ENCODE measurements around the gene ZDHHC12. TPM values are rescaled to one million over a fixed set of nuclear protein-coding genes. Genes with fewer than 3 reads are reported as not detected.

The ZDHHC12 gene
- total RNA-seq, 1 experiment from 2014 or later, result 35.2 TPM

- Histone ChIP-seq H3K27me3 (replicated peaks; ENCODE audit: insufficient read depth, low read depth, low read length, poor library complexity) (no peaks in the 10 kb centered on the region), H3K4me1 (ENCODE audit: insufficient read depth, low read length, poor library complexity, severe bottlenecking) (peaks cover 11% of the 10 kb centered on the region), H3K27ac (ENCODE audit: low read depth, low read length, poor library complexity, severe bottlenecking) (no peak overlapping the region), H3K9me3 (ENCODE audit: low read depth, low read length, poor library complexity, severe bottlenecking) (no peaks in the 10 kb centered on the region), H3K36me3 (ENCODE audit: insufficient read depth, low read length, poor library complexity, severe bottlenecking) (no peaks in the 10 kb centered on the region), H3K4me3 (ENCODE audit: low read depth, low read length, poor library complexity, severe bottlenecking) (no peak overlapping the region)
- no peak for DNase-seq (ENCODE audit: low spot score)
- CTCF ChIA-PET, result no interaction called here
- BruUV-seq (replicated peaks), result no TSS peak
- intact Hi-C loops (cut with micrococcal nuclease; ENCODE audit: unreplicated experiment), result no loop called here
- no peak for TF ChIP-seq EZH2 (IDR thresholded peaks at IDR 0.05; ENCODE audit: borderline replicate concordance, low read depth, low read length, poor library complexity, severe bottlenecking)
- TF ChIP-seq, protein P1, sequence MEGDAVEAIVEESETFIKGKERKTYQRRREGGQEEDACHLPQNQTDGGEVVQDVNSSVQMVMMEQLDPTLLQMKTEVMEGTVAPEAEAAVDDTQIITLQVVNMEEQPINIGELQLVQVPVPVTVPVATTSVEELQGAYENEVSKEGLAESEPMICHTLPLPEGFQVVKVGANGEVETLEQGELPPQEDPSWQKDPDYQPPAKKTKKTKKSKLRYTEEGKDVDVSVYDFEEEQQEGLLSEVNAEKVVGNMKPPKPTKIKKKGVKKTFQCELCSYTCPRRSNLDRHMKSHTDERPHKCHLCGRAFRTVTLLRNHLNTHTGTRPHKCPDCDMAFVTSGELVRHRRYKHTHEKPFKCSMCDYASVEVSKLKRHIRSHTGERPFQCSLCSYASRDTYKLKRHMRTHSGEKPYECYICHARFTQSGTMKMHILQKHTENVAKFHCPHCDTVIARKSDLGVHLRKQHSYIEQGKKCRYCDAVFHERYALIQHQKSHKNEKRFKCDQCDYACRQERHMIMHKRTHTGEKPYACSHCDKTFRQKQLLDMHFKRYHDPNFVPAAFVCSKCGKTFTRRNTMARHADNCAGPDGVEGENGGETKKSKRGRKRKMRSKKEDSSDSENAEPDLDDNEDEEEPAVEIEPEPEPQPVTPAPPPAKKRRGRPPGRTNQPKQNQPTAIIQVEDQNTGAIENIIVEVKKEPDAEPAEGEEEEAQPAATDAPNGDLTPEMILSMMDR (conservative IDR thresholded peaks at IDR 0.05; ENCODE audit: low read depth, low read length), result no peak
- POLR2A ChIA-PET (ENCODE audit: low non-redundant PET), result no interaction called here
These were observed 44.7 kb upstream of the ZDHHC12 start for GRCh38 chr9:128768606-128769005.

- H3K4me3 ChIP-seq (ENCODE audit: low read depth, low read length, poor library complexity, severe bottlenecking), result no peak overlapping the region
- BruUV-seq (replicated peaks), result no TSS peak
- H3K9me3 ChIP-seq (ENCODE audit: low read depth, low read length, poor library complexity, severe bottlenecking), result no peaks in the 10 kb centered on the region
- no peak for DNase-seq (ENCODE audit: low spot score)
- H3K27ac ChIP-seq (ENCODE audit: low read depth, low read length, poor library complexity, severe bottlenecking), result no peak overlapping the region
- ChIA-PET POLR2A (ENCODE audit: low non-redundant PET) (no interaction called here), CTCF (no interaction called here)
- H3K27me3 ChIP-seq (replicated peaks; ENCODE audit: insufficient read depth, low read depth, low read length, poor library complexity), result no peaks in the 10 kb centered on the region
- H3K36me3 ChIP-seq (ENCODE audit: insufficient read depth, low read length, poor library complexity, severe bottlenecking), result no peaks in the 10 kb centered on the region
- TF ChIP-seq EZH2 (IDR thresholded peaks at IDR 0.05; ENCODE audit: borderline replicate concordance, low read depth, low read length, poor library complexity, severe bottlenecking), result no peak
- TF ChIP-seq, protein P1 (conservative IDR thresholded peaks at IDR 0.05; ENCODE audit: low read depth, low read length), result no peak
- intact Hi-C loops (cut with micrococcal nuclease; ENCODE audit: unreplicated experiment), result no loop called here
- H3K4me1 ChIP-seq (ENCODE audit: insufficient read depth, low read length, poor library complexity, severe bottlenecking), result no peaks in the 10 kb centered on the region
These were observed 41.6 kb upstream of the ZDHHC12 start for GRCh38 chr9:128765499-128765898.

DNA sequence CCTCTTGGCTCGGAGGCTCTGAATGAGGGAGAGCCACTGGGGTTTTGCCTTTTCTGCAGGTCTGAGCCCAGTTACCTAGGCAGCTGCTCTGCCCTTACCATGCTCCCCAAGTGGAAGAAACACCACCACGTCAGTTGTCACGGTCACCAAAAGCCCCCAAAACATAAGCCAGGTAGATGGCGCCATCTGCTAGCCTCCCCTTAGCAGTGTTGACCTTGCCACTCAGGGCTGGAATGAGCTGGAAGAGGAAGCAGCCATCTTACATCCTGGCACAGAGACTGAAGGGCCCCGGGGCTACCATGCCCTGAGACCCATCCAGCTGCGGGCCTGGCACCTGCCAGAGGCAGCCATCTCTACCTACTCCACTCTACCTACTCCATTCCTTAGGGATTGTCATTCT lies 40.4 kb upstream of the ZDHHC12 start:
- no peaks in the 10 kb centered on the region for H3K9me3 ChIP-seq (ENCODE audit: low read depth, low read length, poor library complexity, severe bottlenecking)
- ChIA-PET POLR2A (ENCODE audit: low non-redundant PET) (no interaction called here), CTCF (no interaction called here)
- BruUV-seq (replicated peaks), result no TSS peak
- no peak overlapping the region for H3K4me3 ChIP-seq (ENCODE audit: low read depth, low read length, poor library complexity, severe bottlenecking)
- H3K27ac ChIP-seq (ENCODE audit: low read depth, low read length, poor library complexity, severe bottlenecking), result no peak overlapping the region
- H3K4me1 ChIP-seq (ENCODE audit: insufficient read depth, low read length, poor library complexity, severe bottlenecking), result no peaks in the 10 kb centered on the region
- no peaks in the 10 kb centered on the region for H3K36me3 ChIP-seq (ENCODE audit: insufficient read depth, low read length, poor library complexity, severe bottlenecking)
- no peak for DNase-seq (ENCODE audit: low spot score)
- no peaks in the 10 kb centered on the region for H3K27me3 ChIP-seq (replicated peaks; ENCODE audit: insufficient read depth, low read depth, low read length, poor library complexity)
- intact Hi-C loops (cut with micrococcal nuclease; ENCODE audit: unreplicated experiment), result no loop called here
- TF ChIP-seq, protein P1 (conservative IDR thresholded peaks at IDR 0.05; ENCODE audit: low read depth, low read length), result no peak
- no peak for TF ChIP-seq EZH2 (IDR thresholded peaks at IDR 0.05; ENCODE audit: borderline replicate concordance, low read depth, low read length, poor library complexity, severe bottlenecking)

Data from A673 (cell line).